ENCODE data around the gene FGF5. TPM values are rescaled to one million over a fixed set of nuclear protein-coding genes. Genes with fewer than 3 reads are reported as not detected.
"Not testable (repeated sequence)": the region's sequence is repeated elsewhere in the genome, so short reads cannot be mapped to it uniquely, and the experiment has no call there.

Gene FGF5
- total RNA-seq, 2 donors from 2014 or later: not detected

DNA sequence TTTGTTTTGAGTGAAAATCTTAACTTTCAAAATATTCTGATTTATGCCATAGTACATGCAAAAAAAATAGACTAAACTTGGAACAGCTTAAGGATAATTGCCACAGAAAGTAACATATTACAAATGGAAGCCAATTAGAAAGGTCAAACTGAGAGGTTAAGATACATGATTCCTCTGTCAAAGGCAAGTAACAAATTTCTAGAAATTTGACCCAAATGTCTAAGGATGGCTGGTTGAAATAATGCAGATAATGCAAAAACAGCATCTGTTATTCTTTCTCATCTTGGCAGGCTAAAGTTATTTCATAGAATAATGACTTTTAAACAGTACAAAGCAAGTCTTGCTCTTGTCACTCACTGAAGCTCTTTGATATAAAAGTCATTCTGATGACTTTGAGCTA lies 10.5 kb downstream of the FGF5 start:
- intact Hi-C loops (cut with DNase I): no loop called here
- no peak for DNase-seq (ENCODE audit: low spot score)

DNA sequence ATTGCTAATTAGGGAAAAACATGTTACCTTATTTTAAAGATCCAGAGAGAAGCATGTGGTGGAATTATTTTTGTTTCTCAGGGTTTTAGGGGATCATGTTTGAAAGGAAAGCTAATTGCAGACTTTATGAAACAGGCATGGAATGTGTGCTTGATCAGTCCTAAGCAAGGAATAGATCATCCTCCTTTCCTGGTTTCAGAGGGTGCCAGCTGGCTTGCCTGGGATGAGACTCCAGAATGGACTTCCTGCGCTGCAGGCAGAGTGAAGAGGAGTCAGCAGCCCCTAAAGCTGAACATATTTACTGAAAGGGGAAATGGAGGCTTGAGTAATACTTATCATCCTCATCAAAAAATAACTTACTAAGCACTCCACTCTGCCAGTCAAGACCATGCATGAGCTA lies 13.3 kb downstream of the FGF5 start:
- intact Hi-C loops (cut with DNase I): loop anchor here in 1 of 2 donors (5.0 kb wide), 1 partner anchor 378 kb away; no protein-coding TSS in a partner anchor
- DNase-seq (ENCODE audit: low spot score): no peak

- DNase-seq (ENCODE audit: low spot score): no peak
- intact Hi-C loops (cut with DNase I): no loop called here
Measured at GRCh38 chr4:80286451-80286850, 20.0 kb downstream of the FGF5 start.

- DNase-seq (ENCODE audit: low spot score); intact Hi-C loops (cut with DNase I): not testable (repeated sequence)
Measured at GRCh38 chr4:80290665-80291064, 24.2 kb downstream of the FGF5 start.

DNA sequence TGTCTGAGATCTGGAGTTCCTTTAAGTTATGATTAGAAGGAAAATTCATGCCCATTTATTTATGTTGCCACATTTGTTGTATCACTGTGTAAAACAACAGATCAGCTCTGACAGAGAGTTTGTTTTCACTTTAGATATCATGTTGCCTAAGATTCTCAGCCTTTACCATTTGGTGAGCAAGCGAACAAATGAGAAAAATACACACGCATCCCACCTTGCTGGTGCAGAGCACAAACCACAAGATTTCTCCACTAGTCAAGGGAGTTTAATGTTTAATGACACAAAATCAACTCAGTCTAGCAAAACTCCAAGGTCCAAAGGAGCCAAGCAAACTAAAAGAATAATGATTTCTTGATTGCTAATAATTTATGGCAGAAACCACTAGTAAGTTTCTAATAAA lies 27.7 kb downstream of the FGF5 start:
- intact Hi-C loops (cut with DNase I): no loop called here
- no peak for DNase-seq (ENCODE audit: low spot score)

GRCh38 chr4:80295336-80295735 lies 28.9 kb downstream of the FGF5 start:
- intact Hi-C loops (cut with DNase I): no loop called here
- no peak for DNase-seq (ENCODE audit: low spot score)

DNA sequence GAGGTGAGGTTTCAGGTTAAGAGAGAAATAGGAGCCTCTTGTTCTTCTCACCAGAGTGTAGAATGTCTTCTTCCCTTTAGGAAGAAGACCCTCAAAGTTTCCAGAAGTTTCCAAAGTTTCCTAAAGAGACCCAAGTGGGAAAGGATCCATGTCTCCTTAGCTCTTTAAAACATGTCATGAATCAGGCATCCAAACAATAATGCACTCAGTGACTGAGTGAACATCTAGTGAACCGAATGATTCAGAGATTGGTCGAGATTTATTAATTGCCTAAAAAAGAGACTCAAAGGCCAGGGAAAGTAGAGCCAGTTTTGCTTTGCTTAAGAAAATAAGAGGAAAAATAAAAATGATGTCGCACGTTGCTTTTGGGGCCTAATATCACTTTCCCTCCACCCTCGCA lies 29.4 kb downstream of the FGF5 start:
- DNase-seq (ENCODE audit: low spot score): no peak
- intact Hi-C loops (cut with DNase I): no loop called here

DNA sequence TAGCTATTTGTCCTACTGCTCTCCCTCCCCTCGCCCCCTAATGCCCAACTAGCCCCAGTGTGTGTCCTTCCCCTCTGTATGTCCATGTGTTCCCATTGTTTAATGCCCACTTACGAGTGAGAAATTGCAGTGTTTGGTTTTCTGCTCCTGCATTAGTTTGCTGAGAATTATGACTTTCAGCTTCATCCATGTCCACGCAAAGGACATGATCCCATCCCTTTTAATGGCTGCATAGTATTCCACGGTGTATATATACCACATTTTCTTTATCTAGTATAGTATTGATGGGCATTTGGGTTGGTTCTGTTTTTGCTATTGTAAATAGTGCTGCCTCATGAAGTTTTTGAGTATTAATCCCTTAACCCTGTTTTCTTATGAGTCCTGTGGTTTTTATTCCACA lies 35.4 kb downstream of the FGF5 start:
- no peak for DNase-seq (ENCODE audit: low spot score)
- intact Hi-C loops (cut with DNase I): no loop called here

DNA sequence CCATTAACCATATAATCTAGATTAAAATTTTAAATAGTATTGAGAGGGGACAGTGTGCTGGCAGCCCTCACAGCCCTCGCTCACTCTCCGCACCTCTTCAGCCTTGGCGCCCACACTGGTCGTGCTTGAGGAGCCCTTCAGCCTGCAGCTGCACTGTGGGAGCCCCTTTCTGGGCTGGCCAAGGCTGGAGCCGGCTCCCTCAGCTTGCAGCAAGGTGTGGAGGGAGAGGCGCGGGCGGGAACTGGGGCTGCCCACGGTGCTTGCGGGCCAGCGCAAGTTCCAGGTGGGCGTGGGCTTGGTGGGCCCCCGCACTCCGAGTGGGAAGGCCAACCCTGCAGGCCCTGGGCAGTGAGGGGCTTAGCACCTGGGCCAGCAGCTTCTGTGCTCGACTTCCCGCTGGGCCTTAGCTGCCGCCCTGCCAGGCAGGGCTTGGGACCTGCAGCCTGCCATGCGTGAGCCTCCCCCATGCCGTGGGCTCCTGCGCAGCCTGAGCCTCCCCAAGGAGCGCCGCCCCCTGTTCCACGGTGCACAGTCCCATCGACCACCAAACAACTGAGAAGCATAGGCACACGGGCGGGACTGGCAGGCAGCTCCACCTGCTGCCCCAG lies 36.3 kb downstream of the FGF5 start:
- DNase-seq (ENCODE audit: low spot score): no peak
- intact Hi-C loops (cut with DNase I): no loop called here

DNA sequence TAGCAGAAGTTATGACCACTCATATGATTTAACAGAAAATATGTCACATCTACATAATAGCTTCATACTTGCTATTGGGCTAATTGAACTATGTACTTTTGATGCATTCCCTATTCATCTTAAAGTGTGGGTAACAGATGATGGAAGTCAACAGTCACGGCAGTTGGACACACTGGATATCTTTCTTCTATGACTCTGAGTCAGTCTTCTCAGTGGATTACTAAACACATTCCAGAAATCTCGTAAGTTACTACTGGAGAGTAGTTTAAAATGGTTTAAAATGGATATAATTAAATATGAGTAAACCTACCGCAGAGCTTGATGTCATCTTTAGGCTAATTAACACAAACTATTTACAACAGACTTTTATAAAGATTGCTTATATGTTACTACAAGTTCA lies 39.0 kb downstream of the FGF5 start:
- intact Hi-C loops (cut with DNase I): no loop called here
- DNase-seq (ENCODE audit: low spot score): no peak

- DNase-seq (ENCODE audit: low spot score): no peak
- intact Hi-C loops (cut with DNase I): no loop called here
Measured at GRCh38 chr4:80306260-80306659, 39.8 kb downstream of the FGF5 start.

DNA sequence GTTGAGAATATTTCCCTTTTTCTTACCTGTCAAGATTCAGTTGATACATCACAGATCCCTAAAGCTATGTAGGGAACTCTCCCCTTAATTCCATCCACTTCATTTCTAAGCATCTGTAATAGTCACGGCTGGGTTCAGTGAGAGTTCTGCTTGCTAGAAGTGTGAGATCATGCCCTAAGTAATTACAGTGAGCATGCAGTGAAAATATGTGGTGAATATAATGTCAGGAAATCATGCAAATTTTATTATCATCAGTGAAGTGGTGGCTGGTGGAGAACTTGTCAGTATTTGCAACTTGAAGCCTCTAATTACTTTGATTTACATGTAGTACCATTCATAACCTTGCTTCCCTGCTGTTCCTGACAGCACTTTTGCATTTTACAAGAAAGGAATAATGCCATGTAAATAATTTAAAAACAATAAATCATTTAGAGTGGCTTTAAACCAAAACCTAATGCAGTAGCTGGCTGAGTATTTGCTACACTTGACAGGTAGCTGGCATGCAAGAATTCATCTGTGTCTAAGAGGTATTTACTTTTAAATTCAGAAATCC lies 40.8 kb downstream of the FGF5 start:
- no peak for DNase-seq (ENCODE audit: low spot score)
- intact Hi-C loops (cut with DNase I): no loop called here

GRCh38 chr4:80307774-80308465 lies 41.5 kb downstream of the FGF5 start:
- intact Hi-C loops (cut with DNase I): no loop called here
- no peak for DNase-seq (ENCODE audit: low spot score)

GRCh38 chr4:80308466-80308822 lies 42.0 kb downstream of the FGF5 start:
- intact Hi-C loops (cut with DNase I): no loop called here
- DNase-seq (ENCODE audit: low spot score): no peak

GRCh38 chr4:80309294-80310004 lies 43.0 kb downstream of the FGF5 start:
- intact Hi-C loops (cut with DNase I): no loop called here
- DNase-seq (ENCODE audit: low spot score): no peak

DNA sequence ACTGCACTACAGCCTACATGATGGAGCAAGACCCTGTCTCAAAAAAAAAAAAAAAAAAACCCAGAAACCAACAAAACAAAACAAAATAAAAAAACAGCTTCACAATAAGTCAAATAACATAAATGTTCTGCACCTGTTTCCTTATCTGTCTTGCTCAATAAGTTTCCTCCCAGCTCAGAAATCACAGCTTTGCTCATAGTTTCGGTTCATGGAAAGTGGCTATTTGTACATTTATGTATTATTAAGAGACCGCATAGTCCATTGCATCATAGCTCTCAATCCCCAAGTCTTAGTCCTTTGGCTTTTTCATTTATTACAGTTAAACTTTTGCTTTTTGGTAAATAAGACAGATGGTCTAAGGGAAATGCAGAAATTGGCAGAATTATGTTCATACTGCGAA lies 44.7 kb downstream of the FGF5 start:
- no peak for DNase-seq (ENCODE audit: low spot score)
- intact Hi-C loops (cut with DNase I): no loop called here

DNA sequence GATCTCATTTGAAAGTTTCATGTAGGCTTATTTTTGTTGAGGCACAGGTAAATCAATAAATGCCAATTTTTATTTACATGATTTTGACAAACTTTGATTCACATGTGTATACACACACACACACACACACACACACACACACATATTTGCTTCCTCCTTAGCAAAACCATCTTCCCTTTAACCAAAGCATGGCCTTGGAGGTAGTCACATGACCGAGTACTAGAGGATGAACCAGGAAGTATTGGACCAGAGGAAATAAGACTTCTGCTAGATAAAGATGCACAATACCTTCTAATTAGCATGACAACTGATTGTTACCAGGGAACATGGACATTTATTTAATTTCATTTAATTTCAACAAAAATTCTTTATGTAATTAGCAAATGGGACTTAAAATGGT lies 45.7 kb downstream of the FGF5 start:
- no peak for DNase-seq (ENCODE audit: low spot score)
- intact Hi-C loops (cut with DNase I): no loop called here

GRCh38 chr4:80313627-80314026 lies 47.2 kb downstream of the FGF5 start:
- intact Hi-C loops (cut with DNase I): no loop called here
- no peak for DNase-seq (ENCODE audit: low spot score)

DNA sequence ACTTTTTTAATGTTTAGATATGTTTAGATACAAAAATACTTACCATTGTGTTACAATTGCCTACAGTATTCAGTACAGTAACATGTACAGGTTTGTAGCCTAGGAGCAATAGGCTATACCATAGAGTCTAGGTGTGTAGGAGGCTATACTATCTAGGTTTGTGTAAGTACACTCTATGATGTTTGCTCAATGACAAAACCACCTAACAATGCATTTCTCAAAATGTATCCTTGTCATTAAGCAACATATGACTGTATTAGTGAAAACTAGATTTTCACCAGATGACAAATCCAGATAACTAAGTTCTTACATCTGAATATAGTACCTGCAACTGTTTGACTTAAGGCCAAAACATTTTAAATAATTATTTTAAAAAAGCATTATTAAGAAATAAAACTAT lies 49.4 kb downstream of the FGF5 start:
- DNase-seq (ENCODE audit: low spot score); intact Hi-C loops (cut with DNase I): not testable (repeated sequence)

- intact Hi-C loops (cut with DNase I): no loop called here
- DNase-seq (ENCODE audit: low spot score): no peak
Measured at GRCh38 chr4:80321341-80321740, 54.9 kb downstream of the FGF5 start.

GRCh38 chr4:80321776-80322175 lies 55.3 kb downstream of the FGF5 start:
- DNase-seq (ENCODE audit: low spot score): peak; percentile 16
- intact Hi-C loops (cut with DNase I): no loop called here

All from posterior vena cava (tissue), 2 donors.